HepG2 (cell line): Measurements from ENCODE around the gene INTS4. TPM values are rescaled to one million over a fixed set of nuclear protein-coding genes. Genes with fewer than 3 reads are reported as not detected.

Experiments
- BCL6 ChIP-seq: IDR thresholded peaks from 2 replicates; pipeline ENCODE4 v1.6.1; 2016; ENCODE audit warnings: missing genetic modification reagents, missing compliant biosample characterization
- CENPX ChIP-seq: sonication (generic); formaldehyde crosslinking; IDR thresholded peaks from 2 replicates; pipeline ENCODE4 v1.9.0; 2021; ENCODE audit warnings: mild to moderate bottlenecking, missing genetic modification reagents, moderate library complexity
- FOSL2 ChIP-seq: sonication (generic); formaldehyde crosslinking; IDR thresholded peaks from 2 replicates; pipeline ENCODE4 v1.4.0; 2020; ENCODE audit warnings: missing genetic modification reagents
- FOXK1 ChIP-seq: sonication (generic); formaldehyde crosslinking; IDR thresholded peaks from 2 replicates; pipeline ENCODE4 v1.4.0; 2020; ENCODE audit warnings: low read depth, missing genetic modification reagents, borderline replicate concordance
- KLF11 ChIP-seq: IDR thresholded peaks from 2 replicates; pipeline ENCODE4 v1.6.1; 2016; ENCODE audit warnings: missing compliant biosample characterization
- MEF2D ChIP-seq: sonication (generic); formaldehyde crosslinking; IDR thresholded peaks from 2 replicates; pipeline ENCODE4 v1.5.1; 2020; ENCODE audit warnings: mild to moderate bottlenecking, missing genetic modification reagents
- MLX ChIP-seq: IDR thresholded peaks from 2 replicates; pipeline ENCODE4 v1.6.1; 2016
- NONO ChIP-seq, 2 experiments: fragments of 450-650 bp in 1 of 2; sonication (generic) in 1 of 2; formaldehyde crosslinking in 1 of 2; IDR thresholded peaks in 1 of 2; conservative IDR thresholded peaks in 1 of 2; 2 replicates each; pipeline versions ENCODE4 v1.6.1 to v1.8.0; 2017 to 2022; ENCODE audit warnings: mild to moderate bottlenecking in 1 of 2, missing genetic modification reagents in 1 of 2, moderate library complexity in 1 of 2
- NR2F6 ChIP-seq, 2 experiments: IDR thresholded peaks; 2 replicates each; pipeline ENCODE4 v1.6.1; 2016; ENCODE audit warnings: antibody characterized with exemption in 1 of 2, mild to moderate bottlenecking in 1 of 2
- PRDM10 ChIP-seq: sonication (generic); formaldehyde crosslinking; IDR thresholded peaks from 2 replicates; pipeline ENCODE4 v1.4.0; 2020; ENCODE audit warnings: low read depth, missing genetic modification reagents
- RXRA ChIP-seq: sonication (generic); formaldehyde crosslinking; IDR thresholded peaks from 2 replicates; pipeline ENCODE4 v1.5.1; 2020; ENCODE audit warnings: missing genetic modification reagents
- SOX6 ChIP-seq, 2 experiments: fragments of 450-650 bp in 1 of 2; sonication (generic) in 1 of 2; formaldehyde crosslinking in 1 of 2; IDR thresholded peaks; 2 replicates each; pipeline versions ENCODE4 v1.4.0 to v1.6.1; 2017 to 2020; ENCODE audit warnings: antibody characterized with exemption in 1 of 2, mild to moderate bottlenecking in 1 of 2, missing genetic modification reagents in 1 of 2
- ZFP1 ChIP-seq: IDR thresholded peaks from 2 replicates; pipeline ENCODE4 v1.6.1; 2016
- ZNF510 ChIP-seq: sonication (generic); formaldehyde crosslinking; IDR thresholded peaks from 2 replicates; pipeline ENCODE4 v1.4.0; 2020; ENCODE audit warnings: low read depth, mild to moderate bottlenecking, missing genetic modification reagents
- ZNF512 ChIP-seq: sonication (generic); formaldehyde crosslinking; IDR thresholded peaks from 2 replicates; pipeline ENCODE4 v1.4.0; 2020; ENCODE audit warnings: mild to moderate bottlenecking, missing genetic modification reagents
- ZNF530 ChIP-seq: sonication (generic); formaldehyde crosslinking; IDR thresholded peaks from 2 replicates; pipeline ENCODE4 v1.5.0; 2020; ENCODE audit warnings: low read depth, mild to moderate bottlenecking, missing genetic modification reagents
- ZNF629 ChIP-seq: sonication (generic); formaldehyde crosslinking; conservative IDR thresholded peaks from 2 replicates; pipeline ENCODE4 v1.5.0; 2020; ENCODE audit warnings: missing genetic modification reagents
- polyA plus RNA-seq, 8 experiments: library from polyadenylated mRNA; depleted of rRNA in 3 of 8; stranded (reverse) in 7 of 8; unstranded in 1 of 8; fragments of >200 nt; fragmentation: Illumina TruSeq in 4 of 8; extraction: Trizol in 4 of 8; gene quantifications; 2 replicates each; pipeline versions ENCODE4 v1.2.1 to v1.2.3, GENCODE V29; 2011 to 2016; ENCODE audit warnings: low read depth in 4 of 8, missing spikeins in 1 of 8, mixed read lengths in 1 of 8; ENCODE audit not compliant: insufficient read depth in 1 of 8
- total RNA-seq, 5 experiments: library from RNA; depleted of rRNA; stranded (reverse); fragments of >200 nt; fragmentation: Illumina TruSeq; extraction: Trizol; gene quantifications; 2 replicates each; pipeline ENCODE4 v1.2.3, GENCODE V29; 2016; ENCODE audit warnings: low read depth in 1 of 5
- TF ChIP-seq, protein P1 (sequence below): sonication (generic); formaldehyde crosslinking; IDR thresholded peaks from 2 replicates; pipeline ENCODE4 v1.8.1; 2022; ENCODE audit warnings: low read depth, mild to moderate bottlenecking, missing genetic modification reagents
- TF ChIP-seq, protein P2 (sequence below): IDR thresholded peaks from 2 replicates; pipeline ENCODE4 v1.6.1; 2016; ENCODE audit warnings: missing genetic modification reagents, missing compliant biosample characterization

The INTS4 gene
- total and polyA plus RNA-seq, 2 of the 13 experiments (the other 11 are each of a cell fraction or from before 2014, with no cell fraction given) = 37.3 to 44.8 TPM

- TF ChIP-seq SOX6 (IDR thresholded peaks at IDR 0.05) = no peak
- TF ChIP-seq SOX6 (CRISPR knock-in tag; IDR thresholded peaks at IDR 0.05) = peak; percentile 56
- TF ChIP-seq, protein P1, sequence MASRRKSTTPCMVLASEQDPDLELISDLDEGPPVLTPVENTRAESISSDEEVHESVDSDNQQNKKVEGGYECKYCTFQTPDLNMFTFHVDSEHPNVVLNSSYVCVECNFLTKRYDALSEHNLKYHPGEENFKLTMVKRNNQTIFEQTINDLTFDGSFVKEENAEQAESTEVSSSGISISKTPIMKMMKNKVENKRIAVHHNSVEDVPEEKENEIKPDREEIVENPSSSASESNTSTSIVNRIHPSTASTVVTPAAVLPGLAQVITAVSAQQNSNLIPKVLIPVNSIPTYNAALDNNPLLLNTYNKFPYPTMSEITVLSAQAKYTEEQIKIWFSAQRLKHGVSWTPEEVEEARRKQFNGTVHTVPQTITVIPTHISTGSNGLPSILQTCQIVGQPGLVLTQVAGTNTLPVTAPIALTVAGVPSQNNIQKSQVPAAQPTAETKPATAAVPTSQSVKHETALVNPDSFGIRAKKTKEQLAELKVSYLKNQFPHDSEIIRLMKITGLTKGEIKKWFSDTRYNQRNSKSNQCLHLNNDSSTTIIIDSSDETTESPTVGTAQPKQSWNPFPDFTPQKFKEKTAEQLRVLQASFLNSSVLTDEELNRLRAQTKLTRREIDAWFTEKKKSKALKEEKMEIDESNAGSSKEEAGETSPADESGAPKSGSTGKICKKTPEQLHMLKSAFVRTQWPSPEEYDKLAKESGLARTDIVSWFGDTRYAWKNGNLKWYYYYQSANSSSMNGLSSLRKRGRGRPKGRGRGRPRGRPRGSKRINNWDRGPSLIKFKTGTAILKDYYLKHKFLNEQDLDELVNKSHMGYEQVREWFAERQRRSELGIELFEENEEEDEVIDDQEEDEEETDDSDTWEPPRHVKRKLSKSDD (CRISPR knock-in tag) = no peak
- TF ChIP-seq ZFP1 = 0 out of 2 replicates have a peak, but pooled peaks have one; percentile 76
- TF ChIP-seq MLX = peak; percentile 48; the same call in 1 of the 2 replicates
- TF ChIP-seq NONO (IDR thresholded peaks at IDR 0.05) = 0 out of 2 replicates have a peak, but pooled peaks have one; percentile 17
- TF ChIP-seq NONO (CRISPR knock-in tag; conservative IDR thresholded peaks at IDR 0.05) = no peak
- TF ChIP-seq RXRA (CRISPR knock-in tag) = 0 out of 2 replicates have a peak, but pooled peaks have one; percentile 42
- TF ChIP-seq FOSL2 = peak; percentile 59
- TF ChIP-seq FOXK1 = peak; percentile 81; the same call in 1 of the 2 replicates
- no peak for TF ChIP-seq ZNF510 (CRISPR knock-in tag)
- TF ChIP-seq, protein P2, sequence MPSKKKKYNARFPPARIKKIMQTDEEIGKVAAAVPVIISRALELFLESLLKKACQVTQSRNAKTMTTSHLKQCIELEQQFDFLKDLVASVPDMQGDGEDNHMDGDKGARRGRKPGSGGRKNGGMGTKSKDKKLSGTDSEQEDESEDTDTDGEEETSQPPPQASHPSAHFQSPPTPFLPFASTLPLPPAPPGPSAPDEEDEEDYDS = 0 out of 2 replicates have a peak, but pooled peaks have one; percentile 28
- TF ChIP-seq BCL6 (CRISPR knock-in tag) = peak; percentile 40
- TF ChIP-seq ZNF512 (CRISPR knock-in tag) = peak; percentile 98
- 0 out of 2 replicates have a peak, but pooled peaks have one; percentile 20 for TF ChIP-seq PRDM10
- peak; percentile 27; the same call in 1 of the 2 replicates for TF ChIP-seq NR2F6 (IDR thresholded peaks at IDR 0.05)
- peak; percentile 46; the same call in 1 of the 2 replicates for TF ChIP-seq NR2F6 (CRISPR knock-in tag; IDR thresholded peaks at IDR 0.05)
- 0 out of 2 replicates have a peak, but pooled peaks have one; percentile 16 for TF ChIP-seq MEF2D (CRISPR knock-in tag)
- TF ChIP-seq ZNF629 (CRISPR knock-in tag) = no peak
- no peak for TF ChIP-seq KLF11
- TF ChIP-seq ZNF530 = no peak
- TF ChIP-seq CENPX (CRISPR knock-in tag) = no peak
Measured at GRCh38 chr11:78039919-78040671, 45.6 kb upstream of the INTS4 start (continued).
